K562 (cell line): ENCODE data around the gene ZNF549. TPM values are rescaled to one million over a fixed set of nuclear protein-coding genes. Genes with fewer than 3 reads are reported as not detected.

Experiments used
- ARNT ChIP-seq, 2 experiments: fragments of 450-650 bp; IDR thresholded peaks; 2 replicates each; pipeline ENCODE4 v1.6.1; 2016; ENCODE audit warnings: mild to moderate bottlenecking in 1 of 2
- BRD9 ChIP-seq: fragments of 450-650 bp; IDR thresholded peaks from 2 replicates; pipeline ENCODE4 v1.6.1; 2018; ENCODE audit warnings: low read depth; ENCODE audit not compliant: partially characterized antibody
- CCAR2 ChIP-seq: fragments of 200-400 bp; formaldehyde crosslinking; IDR thresholded peaks from 2 replicates; pipeline ENCODE4 v1.6.1; 2017; ENCODE audit warnings: mild to moderate bottlenecking, low read depth, low read length
- DLX4 ChIP-seq: fragments of 250-450 bp; sonication (Bioruptor Pico); IDR thresholded peaks from 2 replicates; pipeline ENCODE4 v1.6.1; 2021; ENCODE audit warnings: mild to moderate bottlenecking
- DMBX1 ChIP-seq: fragments of 250-450 bp; sonication (Bioruptor Pico); IDR thresholded peaks from 2 replicates; pipeline ENCODE4 v1.8.0; 2022; ENCODE audit warnings: inconsistent platforms, mild to moderate bottlenecking, moderate library complexity, borderline replicate concordance
- GABPA ChIP-seq: fragments of 200-800 bp; sonication (Bioruptor generic); conservative IDR thresholded peaks from 2 replicates; pipeline ENCODE4 v1.6.1; 2016; ENCODE audit warnings: low read depth, missing genetic modification characterization, missing compliant biosample characterization
- GTF2B ChIP-seq: IDR thresholded peaks from 2 replicates; pipeline ENCODE4 v1.6.1; 2011; ENCODE audit not compliant: insufficient read length; ENCODE audit errors: extremely low read depth
- HNRNPK ChIP-seq: fragments of 200-400 bp; formaldehyde crosslinking; IDR thresholded peaks from one replicate; pipeline ENCODE4 v1.6.1; 2018; ENCODE audit warnings: mild to moderate bottlenecking, low read depth, low read length; ENCODE audit not compliant: poor library complexity, severe bottlenecking
- HNRNPUL1 ChIP-seq: fragments of 200-400 bp; formaldehyde crosslinking; IDR thresholded peaks from 2 replicates; pipeline ENCODE4 v1.6.1; 2017; ENCODE audit warnings: low read length
- MBD2 ChIP-seq: sonication (generic); IDR thresholded peaks from 2 replicates; pipeline ENCODE4 v1.6.1; 2016; ENCODE audit warnings: low read depth, borderline replicate concordance
- NFIX ChIP-seq: fragments of 250-450 bp; sonication (Bioruptor Pico); IDR thresholded peaks from 2 replicates; pipeline ENCODE4 v1.4.0; 2020; ENCODE audit warnings: low read depth, mild to moderate bottlenecking, moderate library complexity
- NFXL1 ChIP-seq: fragments of 450-650 bp; formaldehyde crosslinking; IDR thresholded peaks from 2 replicates; pipeline ENCODE4 v1.4.0; 2021; ENCODE audit warnings: mild to moderate bottlenecking
- PATZ1 ChIP-seq: fragments of 250-450 bp; sonication (Bioruptor Pico); IDR thresholded peaks from 2 replicates; pipeline ENCODE4 v1.5.0; 2020; ENCODE audit warnings: mild to moderate bottlenecking, borderline replicate concordance
- PTTG1 ChIP-seq: fragments of 450-650 bp; IDR thresholded peaks from 2 replicates; pipeline ENCODE4 v1.6.1; 2016; ENCODE audit warnings: low read depth, mild to moderate bottlenecking, missing genetic modification characterization, missing compliant biosample characterization
- SIX5 ChIP-seq, 2 experiments: IDR thresholded peaks; 2 replicates each; pipeline ENCODE4 v1.6.1; 2011; ENCODE audit warnings: low read length in 2 of 2, borderline replicate concordance in 1 of 2, low read depth in 1 of 2, mild to moderate bottlenecking in 1 of 2, moderate library complexity in 1 of 2; ENCODE audit not compliant: insufficient read depth in 1 of 2
- SP1 ChIP-seq: sonication (generic); formaldehyde crosslinking; IDR thresholded peaks from 2 replicates; pipeline ENCODE4 v1.8.1; 2022; ENCODE audit warnings: mild to moderate bottlenecking, missing genetic modification reagents
- SRSF3 ChIP-seq: fragments of 200-400 bp; formaldehyde crosslinking; IDR thresholded peaks from 2 replicates; pipeline ENCODE4 v1.6.1; 2016; ENCODE audit warnings: mild to moderate bottlenecking, low read length, moderate library complexity; ENCODE audit not compliant: insufficient read depth
- ZBTB12 ChIP-seq: fragments of 250-450 bp; sonication (Bioruptor Pico); IDR thresholded peaks from 2 replicates; pipeline ENCODE4 v1.4.0; 2020
- ZNF23 ChIP-seq: fragments of 250-450 bp; sonication (Bioruptor Pico); IDR thresholded peaks from 2 replicates; pipeline ENCODE4 v1.4.0; 2020; ENCODE audit warnings: mild to moderate bottlenecking
- ZNF239 ChIP-seq: fragments of 250-450 bp; sonication (Bioruptor Pico); IDR thresholded peaks from 2 replicates; pipeline ENCODE4 v1.4.0; 2020; ENCODE audit warnings: mild to moderate bottlenecking
- ZNF274 ChIP-seq: IDR thresholded peaks from 2 replicates; pipeline ENCODE4 v1.6.1; 2011; ENCODE audit warnings: low read depth, mild to moderate bottlenecking, low read length, moderate library complexity, borderline replicate concordance
- ZNF280B ChIP-seq: fragments of 250-450 bp; sonication (Bioruptor Pico); IDR thresholded peaks from 2 replicates; pipeline ENCODE4 v1.5.1; 2021; ENCODE audit warnings: mild to moderate bottlenecking
- ZNF41 ChIP-seq: fragments of 250-450 bp; sonication (Bioruptor Pico); conservative IDR thresholded peaks from 2 replicates; pipeline ENCODE4 v1.4.0; 2020; ENCODE audit warnings: mild to moderate bottlenecking
- ZNF57 ChIP-seq: fragments of 450-650 bp; formaldehyde crosslinking; IDR thresholded peaks from 2 replicates; pipeline ENCODE4 v1.4.0; 2020; ENCODE audit warnings: mild to moderate bottlenecking, moderate library complexity
- polyA plus RNA-seq, 8 experiments: library from polyadenylated mRNA; depleted of rRNA in 4 of 8; stranded (reverse) in 5 of 8; unstranded in 3 of 8; fragments of >200 nt; fragmentation: Nextera tagmentation in 2 of 8; fragmentation: Illumina TruSeq in 1 of 8; extraction: Ambion mirVana in 2 of 8; extraction: Trizol in 1 of 8; gene quantifications; 2 replicates each; pipeline versions ENCODE4 v1.2.1 to v1.2.3, GENCODE V29; 2011 to 2014; ENCODE audit warnings: inconsistent platforms in 1 of 8, missing spikeins in 1 of 8
- total RNA-seq, 7 experiments: library from RNA; depleted of rRNA in 6 of 7; stranded (reverse); fragments of >200 nt in 6 of 7; fragmentation: Illumina TruSeq in 2 of 7; extraction: Trizol in 2 of 7; gene quantifications; 2 replicates each; pipeline versions ENCODE4 v1.2.1 to v1.2.3, GENCODE V29; 2011 to 2021; ENCODE audit warnings: low replicate concordance in 1 of 7

Gene ZNF549
- total and polyA plus RNA-seq, 9 of the 15 experiments (the other 6 are each of a cell fraction or from before 2014, with no cell fraction given): 0.03 to 0.68 (median 0.25) TPM

GRCh38 chr19:57559404-57560025 lies 32.4 kb downstream of the ZNF549 start, which contains the start of gene ZNF550 (continued):
- no peak for TF ChIP-seq BRD9
- no peak for TF ChIP-seq ZNF57 (CRISPR knock-in tag)
- no peak for TF ChIP-seq ZNF239 (CRISPR knock-in tag)
- TF ChIP-seq SIX5 (IDR thresholded peaks at IDR 0.05; ENCODE audit: borderline replicate concordance in 1 of 2, insufficient read depth in 1 of 2, low read depth in 1 of 2, low read length in 2 of 2): peak; percentile 70 to 82; a peak in 3 of 4 replicates
- no peak for TF ChIP-seq NFIX (CRISPR knock-in tag)
- no peak for TF ChIP-seq SRSF3
- TF ChIP-seq ARNT (IDR thresholded peaks at IDR 0.05): no peak
- peak; percentile 66 for TF ChIP-seq MBD2
- no peak for TF ChIP-seq DLX4
- TF ChIP-seq GTF2B: no peak
- no peak for TF ChIP-seq HNRNPK
- no peak for TF ChIP-seq HNRNPUL1
- 0 out of 2 replicates have a peak, but pooled peaks have one; percentile 11 for TF ChIP-seq ZBTB12
- no peak for TF ChIP-seq ZNF23 (CRISPR knock-in tag)
- TF ChIP-seq DMBX1 (CRISPR knock-in tag): no peak
- no peak for TF ChIP-seq ZNF274
- no peak for TF ChIP-seq SP1 (CRISPR knock-in tag)
- no peak for TF ChIP-seq NFXL1
- TF ChIP-seq CCAR2: no peak
- no peak for TF ChIP-seq ZNF280B (CRISPR knock-in tag)
- no peak for TF ChIP-seq PATZ1 (CRISPR knock-in tag)
- TF ChIP-seq ZNF41 (CRISPR knock-in tag): no peak
- peak; percentile 95 for TF ChIP-seq GABPA (tag)
- TF ChIP-seq PTTG1 (tag): no peak
